NCI-H69 (cell line): ENCODE results near the gene CCZ1B.
"Not testable (repeated sequence)": the region's sequence is repeated elsewhere in the genome, so short reads cannot be mapped to it uniquely, and the experiment has no call there.

Source experiments
- DNase-seq: peaks from one replicate; lab custom pipeline; 2025; lab: John Stamatoyannopoulos, UW

The CCZ1B gene

GRCh38 chr7:6831018-6831725, 5.1 kb upstream of the CCZ1B start:
- no peak for DNase-seq

- DNase-seq, result not testable (repeated sequence)
These were observed 4.0 kb upstream of the CCZ1B start for GRCh38 chr7:6830026-6830425.

GRCh38 chr7:6829616-6830015, 3.5 kb upstream of the CCZ1B start:
- DNase-seq, result not testable (repeated sequence)

GRCh38 chr7:6827180-6827579, 1.1 kb upstream of the CCZ1B start:
- DNase-seq, result not testable (repeated sequence)

- not testable (repeated sequence) for DNase-seq
These were observed 594 bp downstream of the CCZ1B start for GRCh38 chr7:6825236-6826125.

- not testable (repeated sequence) for DNase-seq
These were observed 4.5 kb downstream of the CCZ1B start for GRCh38 chr7:6821622-6822021.

GRCh38 chr7:6815470-6815869, 10.6 kb downstream of the CCZ1B start:
- DNase-seq, result not testable (repeated sequence)

GRCh38 chr7:6813011-6813410, 13.1 kb downstream of the CCZ1B start:
- DNase-seq, result not testable (repeated sequence)

- not testable (repeated sequence) for DNase-seq
These were observed 18.1 kb downstream of the CCZ1B start for GRCh38 chr7:6807959-6808358.

GRCh38 chr7:6807393-6807918, 18.6 kb downstream of the CCZ1B start:
- DNase-seq, result not testable (repeated sequence)

GRCh38 chr7:6800331-6800730, 25.7 kb downstream of the CCZ1B start:
- DNase-seq, result not testable (repeated sequence)

GRCh38 chr7:6799887-6800286, 26.2 kb downstream of the CCZ1B start:
- not testable (repeated sequence) for DNase-seq

GRCh38 chr7:6798047-6798446, 28.0 kb downstream of the CCZ1B start:
- DNase-seq, result not testable (repeated sequence)

GRCh38 chr7:6797218-6797617, 28.9 kb downstream of the CCZ1B start:
- DNase-seq, result not testable (repeated sequence)

- DNase-seq, result not testable (repeated sequence)
These were observed 31.8 kb downstream of the CCZ1B start for GRCh38 chr7:6794276-6794675.

GRCh38 chr7:6792113-6792872, 33.8 kb downstream of the CCZ1B start:
- not testable (repeated sequence) for DNase-seq

GRCh38 chr7:6789353-6789752, 36.7 kb downstream of the CCZ1B start:
- not testable (repeated sequence) for DNase-seq

GRCh38 chr7:6781581-6781980, 44.5 kb downstream of the CCZ1B start:
- DNase-seq, result not testable (repeated sequence)

- not testable (repeated sequence) for DNase-seq
These were observed 64.9 kb downstream of the CCZ1B start for GRCh38 chr7:6761186-6761585.

GRCh38 chr7:6753964-6754363, 72.1 kb downstream of the CCZ1B start, which contains the start of gene RSPH10B2:
TSS of gene RSPH10B2 (plus strand) at chr7:6754103. CDS start at chr7:6757678, 3,575 bp downstream.
- not testable (repeated sequence) for DNase-seq

GRCh38 chr7:6750173-6750572, 75.9 kb downstream of the CCZ1B start:
- DNase-seq, result not testable (repeated sequence)

- DNase-seq, result not testable (repeated sequence)
These were observed 76.7 kb downstream of the CCZ1B start for GRCh38 chr7:6749335-6749734.
